Kidney capillary endothelial cell (primary cell): Measurements from ENCODE around the gene ZP1.

Experiments
- DNase-seq: peaks from one replicate; pipeline ENCODE4 v3.0.0-alpha.2; 2018; ENCODE audit warnings: low spot score

ZP1 gene

GRCh38 chr11:60844045-60844869 is 23.1 kb upstream of the ZP1 start:
- DNase-seq, result no peak

DNA sequence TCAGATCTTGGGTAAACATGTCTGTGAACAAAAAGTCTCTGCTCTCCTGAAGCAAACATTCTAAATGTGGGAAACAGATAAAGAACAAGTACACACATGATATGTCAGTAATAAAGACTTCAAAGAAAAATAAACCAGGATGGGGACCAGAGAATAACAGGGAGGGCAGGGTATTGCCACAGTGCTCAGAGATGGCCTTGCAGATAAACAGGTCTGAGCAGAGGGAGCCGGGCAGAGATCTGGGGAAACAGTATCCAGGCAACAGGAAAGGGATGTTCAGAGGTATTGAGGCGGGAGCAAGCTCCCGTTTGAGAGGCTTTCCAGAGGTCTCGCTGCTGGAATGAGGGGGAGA is 22.5 kb upstream of the ZP1 start:
- DNase-seq, result no peak

DNA sequence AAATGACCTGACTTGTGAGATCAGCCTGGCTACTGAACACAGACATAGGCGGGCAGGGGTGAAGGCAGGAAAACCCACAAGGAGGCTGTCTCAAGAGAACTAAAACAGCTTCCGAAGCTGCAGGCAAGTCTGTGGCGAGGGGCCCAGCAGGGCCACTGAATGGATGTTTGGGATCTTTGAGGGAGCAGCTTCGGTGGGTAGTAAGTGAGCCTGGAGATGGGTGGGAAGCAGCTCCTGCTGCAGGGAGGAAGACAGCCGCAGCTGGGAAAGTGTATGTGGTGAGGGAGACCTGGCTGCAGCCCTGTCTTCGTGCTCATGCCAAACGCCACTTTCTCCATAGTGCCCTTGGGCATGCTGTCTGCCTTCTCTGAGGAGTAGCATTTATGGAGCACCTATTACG is 22.0 kb upstream of the ZP1 start:
- DNase-seq, result no peak

- no peak for DNase-seq
Observed at GRCh38 chr11:60847281-60847680, 20.1 kb upstream of the ZP1 start.

- no peak for DNase-seq
Observed at GRCh38 chr11:60847896-60848295, 19.4 kb upstream of the ZP1 start.

- DNase-seq, result no peak
Observed at GRCh38 chr11:60848714-60849151, 18.6 kb upstream of the ZP1 start.

GRCh38 chr11:60849641-60850520 is 17.5 kb upstream of the ZP1 start:
- DNase-seq, result no peak

- DNase-seq, result no peak
Observed at GRCh38 chr11:60851327-60852104, 15.8 kb upstream of the ZP1 start.

DNA sequence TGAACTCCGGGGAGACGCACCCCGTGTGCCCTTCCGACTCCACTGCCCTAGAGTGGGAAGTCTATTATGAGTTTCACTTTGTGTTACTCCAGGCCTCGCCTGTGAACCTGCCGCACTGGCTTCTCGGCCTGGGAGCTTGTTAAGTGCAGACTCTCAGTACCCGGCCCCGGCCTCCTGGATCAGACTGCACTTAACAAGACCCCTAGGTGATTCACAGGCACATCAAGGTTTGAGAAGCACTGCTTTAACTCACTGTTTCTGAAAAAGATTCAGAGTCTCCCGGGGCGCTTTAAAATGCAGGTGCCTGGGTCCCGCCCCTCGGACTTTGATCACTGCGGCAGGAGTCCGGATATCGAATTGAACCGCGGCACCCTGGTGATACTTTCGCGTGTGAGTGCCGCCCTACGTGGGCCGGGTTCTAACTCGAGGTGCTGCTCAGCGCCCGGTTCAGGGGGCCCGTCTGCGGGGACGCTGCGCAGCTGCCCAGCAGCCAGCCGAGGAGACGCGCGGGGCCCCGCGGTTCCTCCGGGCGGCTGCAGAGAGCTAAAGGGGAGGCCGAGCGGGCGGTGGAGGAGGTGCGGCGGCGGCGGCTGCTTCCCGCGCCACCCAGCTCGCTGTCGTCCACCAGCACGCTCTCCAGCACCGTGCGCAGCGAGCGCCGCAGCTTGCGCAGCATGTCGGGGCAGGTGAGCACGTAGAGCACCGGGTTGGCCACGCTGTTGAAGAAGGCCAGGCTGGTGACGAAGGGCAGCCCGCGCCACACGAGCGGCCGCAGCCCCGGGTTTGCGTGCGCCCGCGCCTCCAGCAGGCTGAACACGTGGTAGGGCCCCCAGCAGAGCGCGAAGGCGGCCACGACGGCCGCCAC is 15.0 kb upstream of the ZP1 start:
- no peak for DNase-seq

DNA sequence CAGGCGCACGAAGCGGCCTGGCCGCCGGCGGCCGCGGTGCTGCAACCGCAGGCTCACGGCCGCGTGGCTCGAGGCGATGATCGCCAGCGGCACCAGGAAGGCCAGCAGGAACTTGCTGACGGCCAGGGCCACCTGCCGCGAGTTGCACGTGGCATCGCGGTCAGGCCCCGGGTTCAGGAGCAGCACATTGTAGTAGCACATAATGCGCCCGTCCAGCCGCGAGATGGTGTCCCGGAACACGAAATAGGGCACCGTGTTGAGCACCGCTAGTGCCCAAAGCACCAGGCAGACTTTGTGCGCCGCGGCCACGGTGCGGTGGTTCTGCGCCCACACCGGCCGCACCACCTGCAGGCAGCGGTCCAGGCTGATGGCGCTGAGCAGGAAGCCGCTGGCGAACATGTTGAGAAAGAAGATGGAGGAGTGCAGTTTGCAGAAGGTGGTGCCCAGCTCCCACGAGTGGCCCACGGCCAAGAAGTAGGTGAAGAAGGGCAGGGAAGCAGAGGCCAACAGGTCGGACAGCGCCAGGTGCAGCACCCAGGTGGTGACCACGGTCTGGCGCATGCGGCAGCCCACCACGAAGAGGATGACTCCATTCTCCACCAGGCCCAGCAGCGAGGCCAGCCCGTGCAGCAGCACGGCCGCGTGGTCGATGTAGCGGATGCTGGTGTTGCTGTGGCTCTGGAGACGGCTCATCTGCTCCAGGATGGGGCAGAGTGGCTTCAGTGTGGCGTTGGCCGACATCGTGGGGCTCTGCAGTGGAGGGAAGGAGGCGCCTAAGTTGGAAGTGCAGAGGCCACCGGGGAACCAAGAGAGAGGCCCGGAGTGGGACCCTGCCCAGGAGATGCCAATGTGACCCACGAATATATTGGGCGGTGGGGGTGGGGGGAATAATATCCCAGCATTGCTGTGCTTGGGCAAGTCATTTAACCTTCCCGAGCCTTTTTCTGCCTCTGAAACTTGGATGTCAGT is 14.1 kb upstream of the ZP1 start:
- no peak for DNase-seq

DNA sequence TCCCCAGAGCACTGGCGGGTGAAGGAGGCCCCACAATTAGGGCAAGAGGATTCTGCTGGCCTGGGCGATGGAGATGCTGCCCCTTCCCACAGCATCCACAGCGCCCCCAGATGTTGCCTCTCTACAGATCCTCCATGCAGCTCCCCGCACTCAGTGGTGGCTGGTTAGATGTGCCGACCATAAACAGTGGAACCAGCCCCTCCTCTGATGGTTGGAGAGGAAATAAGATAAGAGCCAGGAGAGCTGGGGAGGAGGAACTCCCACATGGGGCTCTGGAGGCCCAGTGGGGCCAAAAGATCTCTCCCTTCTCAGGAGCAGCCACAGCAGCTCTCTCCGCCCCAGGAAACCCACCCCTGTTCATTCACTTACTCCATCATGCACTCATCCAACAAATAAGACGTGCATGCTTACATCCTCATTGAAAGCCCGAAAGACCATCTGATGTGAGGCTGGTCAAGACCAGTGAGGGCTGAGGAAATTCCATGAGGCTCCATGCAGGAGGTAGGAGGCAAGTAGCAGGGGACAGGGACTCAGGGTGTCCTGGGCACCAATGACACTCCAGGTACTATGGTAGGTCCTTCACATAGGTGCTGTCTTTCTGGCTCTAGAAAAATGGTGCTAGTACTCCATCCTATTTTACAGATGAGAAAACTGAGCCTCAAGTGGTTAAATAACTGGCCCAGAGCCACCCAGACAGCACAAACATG is 13.0 kb upstream of the ZP1 start:
- DNase-seq, result no peak

DNA sequence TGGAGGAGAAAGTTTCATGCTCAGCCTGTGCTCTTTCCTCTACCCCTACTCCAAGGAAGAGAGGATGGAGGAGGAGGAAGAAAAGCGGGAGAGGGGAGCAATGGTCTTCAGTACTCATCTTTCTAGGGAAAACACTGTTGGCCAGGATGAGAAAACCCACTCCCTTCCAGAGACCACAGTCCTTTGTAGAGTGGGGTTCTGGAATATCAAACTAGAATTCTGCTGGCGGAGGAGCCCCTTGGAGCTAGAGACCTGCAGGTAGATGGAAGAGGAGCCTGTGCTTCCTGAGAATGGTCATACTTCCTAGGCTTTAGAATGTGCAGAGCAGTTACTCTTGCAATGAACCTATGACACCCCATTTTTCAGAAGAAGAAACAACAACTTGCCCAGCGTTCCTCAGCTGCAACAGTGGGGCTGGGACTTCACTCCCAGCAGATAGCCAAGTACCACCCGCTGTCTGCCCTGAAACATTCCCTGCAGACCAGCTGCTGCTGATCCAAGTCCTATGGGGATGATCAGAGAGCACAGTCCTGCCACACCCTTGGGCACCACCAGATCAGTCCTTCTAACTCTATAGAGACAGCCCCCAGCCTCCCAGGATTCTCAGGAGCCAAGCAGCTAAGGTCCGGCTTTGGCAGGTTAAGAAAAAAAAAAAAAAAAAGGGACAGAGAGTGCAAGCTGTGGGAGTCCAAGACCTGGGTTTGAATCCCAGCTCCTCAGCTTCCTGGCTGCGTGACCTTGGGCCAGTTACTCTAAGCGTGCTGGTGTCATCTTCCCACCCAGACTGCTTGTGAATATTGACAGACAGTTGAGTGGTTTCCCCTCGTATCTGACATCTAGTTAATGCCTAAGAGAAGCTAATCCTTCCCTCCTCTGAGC is 12.3 kb upstream of the ZP1 start:
- no peak for DNase-seq

GRCh38 chr11:60855726-60856633 is 11.4 kb upstream of the ZP1 start, which contains the start of gene PTGDR2:
Gene PTGDR2 (minus strand): TSS chr11:60855950. CDS start chr11:60853722, 2,228 bp downstream.
- no peak for DNase-seq

DNA sequence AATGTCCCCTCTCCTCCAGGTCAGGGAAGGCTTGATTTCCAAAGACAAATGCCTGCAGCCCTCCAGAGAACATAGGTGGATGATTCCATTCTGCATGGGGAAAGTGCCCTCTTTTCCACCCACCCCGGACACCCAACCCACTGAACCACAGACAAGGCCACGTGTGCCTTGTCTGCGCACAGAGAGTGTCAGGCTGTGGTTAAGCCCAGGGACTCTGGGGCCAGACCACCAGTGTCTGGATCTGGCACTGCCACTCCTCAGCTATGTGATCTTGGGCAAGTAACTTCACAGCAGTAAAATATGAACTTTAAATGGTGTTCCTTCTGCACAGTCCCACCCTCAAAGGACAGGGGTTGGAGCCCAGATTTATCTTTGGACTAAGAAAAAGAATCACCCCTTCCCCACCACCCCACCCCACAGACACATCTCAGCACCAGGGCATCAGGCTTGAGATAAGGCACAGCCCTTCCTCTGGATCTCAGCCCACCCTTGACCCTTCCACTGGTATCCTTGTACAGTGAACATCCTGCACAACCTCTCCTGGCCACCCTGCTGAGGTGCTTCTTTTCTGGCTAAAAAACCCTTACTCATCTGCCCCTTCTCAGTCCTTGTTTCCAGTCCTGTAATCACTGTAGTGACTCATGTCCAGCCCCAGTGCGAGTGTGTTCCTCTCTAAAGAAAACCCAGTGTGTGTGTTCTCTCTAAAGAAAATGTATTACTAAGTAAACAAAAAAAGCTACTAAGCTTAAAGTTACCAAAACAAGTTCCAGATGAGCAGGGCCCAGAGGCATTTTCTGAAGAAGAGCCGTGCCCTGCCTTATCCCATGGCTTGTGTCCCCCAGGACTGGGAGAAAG is 9.7 kb upstream of the ZP1 start:
- DNase-seq, result no peak

DNA sequence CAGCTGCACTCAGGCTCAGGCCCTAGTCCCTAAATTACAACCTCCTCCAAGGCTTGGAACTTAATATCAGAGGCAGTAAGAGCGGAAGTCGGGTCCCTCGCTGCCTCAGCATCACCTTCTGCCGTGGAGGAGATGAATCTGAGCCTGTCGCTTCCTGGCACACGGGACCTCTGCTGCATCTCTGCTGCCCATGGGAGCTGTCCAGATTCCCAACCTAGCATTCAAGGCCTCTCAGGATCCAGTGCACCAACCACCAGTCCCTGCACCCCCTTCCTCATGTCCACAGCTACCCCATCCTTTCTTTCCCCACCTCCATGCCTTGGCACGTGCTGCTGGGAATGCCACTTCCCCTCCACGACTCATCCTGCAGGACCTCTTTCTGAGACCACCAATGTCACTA is 9.1 kb upstream of the ZP1 start:
- no peak for DNase-seq

GRCh38 chr11:60858731-60859464 is 8.4 kb upstream of the ZP1 start:
- no peak for DNase-seq
